H1 (cell line): ENCODE results near the gene PLAAT1. TPM values are rescaled to one million over a fixed set of nuclear protein-coding genes. Genes with fewer than 3 reads are reported as not detected.

Source experiments
- ATF2 ChIP-seq: IDR thresholded peaks from 2 replicates; pipeline ENCODE4 v1.6.1; 2012; ENCODE audit warnings: low read length, inconsistent platforms
- CHD2 ChIP-seq: IDR thresholded peaks from 2 replicates; pipeline ENCODE4 v1.6.1; 2012; ENCODE audit warnings: low read length, improper control_type of control experiment
- CHD7 ChIP-seq: fragments of 300-600 bp; sonication (generic); IDR thresholded peaks from 2 replicates; pipeline ENCODE4 v1.7.1; 2012; ENCODE audit warnings: low read length, moderate library complexity, mild to moderate bottlenecking, inconsistent platforms; ENCODE audit not compliant: insufficient replicate concordance
- EGR1 ChIP-seq: IDR thresholded peaks from 2 replicates; pipeline ENCODE4 v1.6.1; 2011; ENCODE audit warnings: low read depth, low read length, borderline replicate concordance
- JUND ChIP-seq: IDR thresholded peaks from 2 replicates; pipeline ENCODE4 v1.6.1; 2011; ENCODE audit warnings: mild to moderate bottlenecking, improper control_type of control experiment, low read length
- SAP30 ChIP-seq: fragments of 300-600 bp; sonication (generic); IDR thresholded peaks from 2 replicates; pipeline ENCODE4 v1.7.1; 2012; ENCODE audit warnings: low read length, moderate library complexity, mild to moderate bottlenecking, inconsistent platforms; ENCODE audit not compliant: insufficient read depth, insufficient replicate concordance
- TAF7 ChIP-seq: optimal IDR thresholded peaks from 2 replicates; pipeline ENCODE3; 2011; ENCODE audit warnings: low read depth, mild to moderate bottlenecking, inconsistent platforms, low read length, moderate library complexity, borderline replicate concordance
- TBP ChIP-seq: IDR thresholded peaks from 2 replicates; pipeline ENCODE4 v1.6.1; 2011; ENCODE audit warnings: low read depth, low read length, improper control_type of control experiment
- polyA plus RNA-seq, 7 experiments: library from polyadenylated mRNA; depleted of rRNA in 3 of 7; stranded (reverse) in 5 of 7; unstranded in 2 of 7; fragments of >200 nt in 5 of 7; fragments of 200-250 nt in 2 of 7; gene quantifications; 1 replicate in 5 of 7; 2 replicates in 1 of 7; 4 replicates in 1 of 7; pipeline versions ENCODE4 v1.2.1 to v1.2.3, GENCODE V29; 2011 to 2013; ENCODE audit warnings: missing spikeins in 2 of 7, mixed read lengths in 2 of 7
- total RNA-seq: library from RNA; stranded (reverse); fragmentation: NEBNext Ultra II Directional; extraction: Animal tissue kit (Norgen Biotek cat#: 25700); gene quantifications from 2 replicates; pipeline ENCODE4 v1.2.1, GENCODE V29; 2021
- TF ChIP-seq, protein P1 (sequence below): IDR thresholded peaks from 2 replicates; pipeline ENCODE4 v1.6.1; 2012; ENCODE audit warnings: inconsistent platforms

Gene PLAAT1
- total and polyA plus RNA-seq, 2 of the 8 experiments (the other 6 are each of a cell fraction or from before 2014, with no cell fraction given), result 4.5 to 6.0 TPM

- TF ChIP-seq CHD7, result no peak
- TF ChIP-seq SAP30, result no peak
- TF ChIP-seq, protein P1, sequence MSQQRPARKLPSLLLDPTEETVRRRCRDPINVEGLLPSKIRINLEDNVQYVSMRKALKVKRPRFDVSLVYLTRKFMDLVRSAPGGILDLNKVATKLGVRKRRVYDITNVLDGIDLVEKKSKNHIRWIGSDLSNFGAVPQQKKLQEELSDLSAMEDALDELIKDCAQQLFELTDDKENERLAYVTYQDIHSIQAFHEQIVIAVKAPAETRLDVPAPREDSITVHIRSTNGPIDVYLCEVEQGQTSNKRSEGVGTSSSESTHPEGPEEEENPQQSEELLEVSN, result no peak
- TF ChIP-seq TBP, result no peak
- no peak for TF ChIP-seq EGR1
- TF ChIP-seq CHD2, result no peak
- no peak for TF ChIP-seq TAF7
- TF ChIP-seq ATF2, result no peak
- no peak for TF ChIP-seq JUND
Observed at GRCh38 chr3:193229851-193230420, 11.1 kb upstream of the PLAAT1 start (continued).
